CD4-positive, alpha-beta T cell treated with Interleukin-15 for 4 hours (primary cell): ENCODE data around the gene IFIT3.
"Not testable (repeated sequence)": the region's sequence is repeated elsewhere in the genome, so short reads cannot be mapped to it uniquely, and the experiment has no call there.

ENCODE experiments used
- DNase-seq: peaks from one replicate; pipeline ENCODE4 v3.0.0-alpha.2; 2020; ENCODE audit warnings: low spot score

Gene IFIT3

GRCh38 chr10:89337484-89337883, 9.7 kb downstream of the IFIT3 start:
- peak; percentile 63 for DNase-seq

GRCh38 chr10:89338713-89339112, 10.9 kb downstream of the IFIT3 start:
- no peak for DNase-seq

GRCh38 chr10:89339875-89340274, 12.1 kb downstream of the IFIT3 start:
- no peak for DNase-seq

- DNase-seq: no peak
Measured at GRCh38 chr10:89341649-89342048, 13.9 kb downstream of the IFIT3 start.

- DNase-seq: no peak
Measured at GRCh38 chr10:89342206-89342958, 14.6 kb downstream of the IFIT3 start.

- no peak for DNase-seq
Measured at GRCh38 chr10:89343089-89343767, 15.4 kb downstream of the IFIT3 start.

GRCh38 chr10:89344156-89344555, 16.4 kb downstream of the IFIT3 start:
- DNase-seq: no peak

GRCh38 chr10:89345367-89346000, 17.7 kb downstream of the IFIT3 start:
- DNase-seq: no peak

GRCh38 chr10:89346405-89347254, 18.8 kb downstream of the IFIT3 start:
- no peak for DNase-seq

- DNase-seq: no peak
Measured at GRCh38 chr10:89347701-89348457, 20.1 kb downstream of the IFIT3 start.

GRCh38 chr10:89348481-89348880, 20.7 kb downstream of the IFIT3 start:
- DNase-seq: no peak

GRCh38 chr10:89348975-89349374, 21.2 kb downstream of the IFIT3 start:
- DNase-seq: no peak

- DNase-seq: not testable (repeated sequence)
Measured at GRCh38 chr10:89350631-89351315, 23.0 kb downstream of the IFIT3 start.

- DNase-seq: no peak
Measured at GRCh38 chr10:89351412-89351779, 23.6 kb downstream of the IFIT3 start.

- DNase-seq: no peak
Measured at GRCh38 chr10:89351780-89352597, 24.2 kb downstream of the IFIT3 start.

- no peak for DNase-seq
Measured at GRCh38 chr10:89352802-89353201, 25.0 kb downstream of the IFIT3 start.

- no peak for DNase-seq
Measured at GRCh38 chr10:89355394-89355931, 27.7 kb downstream of the IFIT3 start.

GRCh38 chr10:89357096-89357495, 29.3 kb downstream of the IFIT3 start:
- DNase-seq: no peak

- DNase-seq: no peak
Measured at GRCh38 chr10:89357975-89358374, 30.2 kb downstream of the IFIT3 start.

- DNase-seq: no peak
Measured at GRCh38 chr10:89360157-89360556, 32.4 kb downstream of the IFIT3 start.
